HepG2 (cell line): Measurements from ENCODE around the gene SPAG7. TPM values are rescaled to one million over a fixed set of nuclear protein-coding genes. Genes with fewer than 3 reads are reported as not detected.

ENCODE experiments used
- CEBPG ChIP-seq: IDR thresholded peaks from 2 replicates; pipeline ENCODE4 v1.6.1; 2016
- DR1 ChIP-seq: sonication (generic); formaldehyde crosslinking; IDR thresholded peaks from 2 replicates; pipeline ENCODE4 v1.8.0; 2021; ENCODE audit warnings: mild to moderate bottlenecking, missing genetic modification reagents, inconsistent platforms
- EP300 ChIP-seq, 3 experiments: sonication (generic) in 1 of 3; formaldehyde crosslinking in 1 of 3; IDR thresholded peaks; 2 replicates each; pipeline versions ENCODE4 v1.5.1 to v1.6.1; 2011 to 2020; ENCODE audit warnings: low read depth in 2 of 3, low read length in 2 of 3, borderline replicate concordance in 1 of 3, improper control_type of control experiment in 1 of 3, mild to moderate bottlenecking in 1 of 3, missing genetic modification reagents in 1 of 3, moderate library complexity in 1 of 3
- LRRFIP1 ChIP-seq: sonication (generic); formaldehyde crosslinking; conservative IDR thresholded peaks from 2 replicates; pipeline ENCODE4 v1.4.0; 2020; ENCODE audit warnings: missing genetic modification reagents
- NR2F1 ChIP-seq, 2 experiments: fragments of 450-650 bp in 1 of 2; formaldehyde crosslinking in 1 of 2; IDR thresholded peaks; 2 replicates each; pipeline versions ENCODE4 v1.5.0 to v1.6.1; 2016 to 2020; ENCODE audit warnings: mild to moderate bottlenecking in 1 of 2, missing compliant biosample characterization in 1 of 2, missing genetic modification reagents in 1 of 2, moderate library complexity in 1 of 2
- POLR2A ChIP-seq, 2 experiments: IDR thresholded peaks; 2 replicates each; pipeline ENCODE4 v1.6.1; 2011; ENCODE audit warnings: low read depth in 2 of 2, low read length in 2 of 2, mild to moderate bottlenecking in 1 of 2, moderate library complexity in 1 of 2; ENCODE audit not compliant: insufficient read depth in 1 of 2
- PRDM4 ChIP-seq: sonication (generic); formaldehyde crosslinking; IDR thresholded peaks from 2 replicates; pipeline ENCODE4 v1.9.0; 2021; ENCODE audit warnings: missing genetic modification reagents, borderline replicate concordance
- SRY ChIP-seq: sonication (generic); formaldehyde crosslinking; IDR thresholded peaks from 2 replicates; pipeline ENCODE4 v1.8.0; 2022; ENCODE audit warnings: mild to moderate bottlenecking, missing genetic modification reagents
- ZBTB7A ChIP-seq: sonication (generic); formaldehyde crosslinking; IDR thresholded peaks from 2 replicates; pipeline ENCODE4 v1.8.0; 2022; ENCODE audit warnings: mild to moderate bottlenecking, missing genetic modification reagents
- ZNF142 ChIP-seq: sonication (generic); formaldehyde crosslinking; IDR thresholded peaks from 2 replicates; pipeline ENCODE4 v1.4.0; 2020; ENCODE audit warnings: missing genetic modification reagents
- ZNF234 ChIP-seq: sonication (generic); formaldehyde crosslinking; conservative IDR thresholded peaks from 2 replicates; pipeline ENCODE4 v1.5.1; 2020; ENCODE audit warnings: mild to moderate bottlenecking, missing genetic modification reagents
- ZNF317 ChIP-seq: sonication (generic); formaldehyde crosslinking; IDR thresholded peaks from 2 replicates; pipeline ENCODE4 v1.5.0; 2020; ENCODE audit warnings: mild to moderate bottlenecking, missing genetic modification reagents
- ZNF430 ChIP-seq: sonication (generic); formaldehyde crosslinking; IDR thresholded peaks from 2 replicates; pipeline ENCODE4 v1.9.0; 2021; ENCODE audit warnings: mild to moderate bottlenecking, missing genetic modification reagents
- ZNF598 ChIP-seq: sonication (generic); formaldehyde crosslinking; IDR thresholded peaks from 2 replicates; pipeline ENCODE4 v1.5.1; 2020; ENCODE audit warnings: mild to moderate bottlenecking, missing genetic modification reagents, borderline replicate concordance
- ZNF749 ChIP-seq: sonication (generic); formaldehyde crosslinking; IDR thresholded peaks from 2 replicates; pipeline ENCODE4 v1.8.0; 2022; ENCODE audit warnings: mild to moderate bottlenecking, missing genetic modification reagents, moderate library complexity, borderline replicate concordance
- ZNF776 ChIP-seq: sonication (generic); formaldehyde crosslinking; IDR thresholded peaks from 2 replicates; pipeline ENCODE4 v1.4.0; 2020; ENCODE audit warnings: mild to moderate bottlenecking, missing genetic modification reagents
- ZNF788 ChIP-seq: sonication (generic); formaldehyde crosslinking; IDR thresholded peaks from 2 replicates; pipeline ENCODE4 v1.5.0; 2020; ENCODE audit warnings: mild to moderate bottlenecking, missing genetic modification reagents, borderline replicate concordance
- polyA plus RNA-seq, 8 experiments: library from polyadenylated mRNA; depleted of rRNA in 3 of 8; stranded (reverse) in 7 of 8; unstranded in 1 of 8; fragments of >200 nt; fragmentation: Illumina TruSeq in 4 of 8; extraction: Trizol in 4 of 8; gene quantifications; 2 replicates each; pipeline versions ENCODE4 v1.2.1 to v1.2.3, GENCODE V29; 2011 to 2016; ENCODE audit warnings: low read depth in 4 of 8, missing spikeins in 1 of 8, mixed read lengths in 1 of 8; ENCODE audit not compliant: insufficient read depth in 1 of 8
- total RNA-seq, 5 experiments: library from RNA; depleted of rRNA; stranded (reverse); fragments of >200 nt; fragmentation: Illumina TruSeq; extraction: Trizol; gene quantifications; 2 replicates each; pipeline ENCODE4 v1.2.3, GENCODE V29; 2016; ENCODE audit warnings: low read depth in 1 of 5

Gene SPAG7
- total and polyA plus RNA-seq, 2 of the 13 experiments (the other 11 are each of a cell fraction or from before 2014, with no cell fraction given), result 51.0 to 59.0 TPM

GRCh38 chr17:4948166-4948930, 19.3 kb downstream of the SPAG7 start, which contains the start of gene PFN1 (continued):
- peak; percentile 18; the same call in 1 of the 2 replicates for TF ChIP-seq ZNF788 (CRISPR knock-in tag)
- no peak for TF ChIP-seq NR2F1 (CRISPR knock-in tag; IDR thresholded peaks at IDR 0.05)
- TF ChIP-seq POLR2A (IDR thresholded peaks at IDR 0.05; ENCODE audit: insufficient read depth in 1 of 2, low read depth in 2 of 2, low read length in 2 of 2), result peak; percentile 72 to 87; a peak in 3 of 4 replicates
- 0 out of 2 replicates have a peak, but pooled peaks have one; percentile 88 for TF ChIP-seq ZNF234 (CRISPR knock-in tag)
- TF ChIP-seq ZNF749 (CRISPR knock-in tag), result peak; percentile 68; the same call in 1 of the 2 replicates
- TF ChIP-seq CEBPG (CRISPR knock-in tag), result peak; percentile 76
- peak; percentile 68; the same call in 1 of the 2 replicates for TF ChIP-seq ZNF598 (CRISPR knock-in tag)
- no peak for TF ChIP-seq ZNF142 (CRISPR knock-in tag)
- TF ChIP-seq EP300 (IDR thresholded peaks at IDR 0.05; ENCODE audit: low read depth in 2 of 2, low read length in 2 of 2), result peak in 1 of 2 experiments; percentile 36; a peak in 1 of 4 replicates
- TF ChIP-seq EP300 (CRISPR knock-in tag; IDR thresholded peaks at IDR 0.05; ENCODE audit: borderline replicate concordance), result no peak
- no peak for TF ChIP-seq LRRFIP1 (CRISPR knock-in tag)
- peak; percentile 43; the same call in 1 of the 2 replicates for TF ChIP-seq ZNF317
- TF ChIP-seq SRY, result peak; percentile 85; the same call in 1 of the 2 replicates
- peak; percentile 38; the same call in 1 of the 2 replicates for TF ChIP-seq ZNF776 (CRISPR knock-in tag)
- peak; percentile 65 for TF ChIP-seq ZNF430
- 0 out of 2 replicates have a peak, but pooled peaks have one; percentile 30 for TF ChIP-seq PRDM4
- TF ChIP-seq ZBTB7A (CRISPR knock-in tag), result 0 out of 2 replicates have a peak, but pooled peaks have one; percentile 37
- TF ChIP-seq DR1 (CRISPR knock-in tag), result 0 out of 2 replicates have a peak, but pooled peaks have one; percentile 32
